RWPE2 (cell line): ENCODE results near the gene NR2F1-AS1.

Experiments
- ATAC-seq: fragments of 200-7000 bp; cut with Tn5 transposase; 3 replicates; pipeline ENCODE4 v1.9.1; 2021; ENCODE audit warnings: low read depth
- DNase-seq: peaks from one replicate; pipeline ENCODE4 v3.0.0-alpha.2; 2020; ENCODE audit warnings: low spot score
- H3K27ac ChIP-seq: fragments of 450-650 bp; 2 replicates; pipeline ENCODE4 v1.5.1; 2017; ENCODE audit warnings: mild to moderate bottlenecking; ENCODE audit not compliant: poor library complexity, severe bottlenecking
- H3K27me3 ChIP-seq: fragments of 250-450 bp; sonication (Bioruptor Pico); 2 replicates; pipeline ENCODE4 v1.5.1; 2021; ENCODE audit warnings: mild to moderate bottlenecking, moderate library complexity; ENCODE audit not compliant: insufficient read depth, poor library complexity, severe bottlenecking
- H3K36me3 ChIP-seq: fragments of 250-450 bp; sonication (Bioruptor Pico); 2 replicates; pipeline ENCODE4 v1.5.1; 2020; ENCODE audit warnings: low read depth, mild to moderate bottlenecking, moderate library complexity
- H3K4me1 ChIP-seq: fragments of 250-450 bp; sonication (Bioruptor Pico); 2 replicates; pipeline ENCODE4 v1.5.1; 2021; ENCODE audit warnings: mild to moderate bottlenecking, moderate library complexity; ENCODE audit not compliant: insufficient read depth, poor library complexity, severe bottlenecking
- H3K4me3 ChIP-seq: fragments of 250-450 bp; sonication (Bioruptor Pico); 2 replicates; pipeline ENCODE4 v1.5.1; 2021; ENCODE audit warnings: mild to moderate bottlenecking, moderate library complexity; ENCODE audit not compliant: severe bottlenecking
- H3K9me3 ChIP-seq: fragments of 250-450 bp; sonication (Bioruptor Pico); 2 replicates; pipeline ENCODE4 v1.5.1; 2021; ENCODE audit warnings: mild to moderate bottlenecking, moderate library complexity; ENCODE audit not compliant: severe bottlenecking
- CTCF ChIP-seq: fragments of 450-650 bp; IDR thresholded peaks from one replicate; pipeline ENCODE4 v1.5.1; 2017; ENCODE audit warnings: mild to moderate bottlenecking, moderate library complexity; ENCODE audit not compliant: poor library complexity, severe bottlenecking

The NR2F1-AS1 gene

GRCh38 chr5:93572101-93572607 lies 8.9 kb downstream of the NR2F1-AS1 start:
- ATAC-seq (no peak), DNase-seq (peak; percentile 62)
- Histone ChIP-seq H3K27ac (no peak overlapping the region), H3K4me3 (no peak overlapping the region), H3K9me3 (no peaks in the 10 kb centered on the region), H3K36me3 (no peaks in the 10 kb centered on the region), H3K27me3 (no peaks in the 10 kb centered on the region), H3K4me1 (no peaks in the 10 kb centered on the region)
- no peak for TF ChIP-seq CTCF

- ATAC-seq (no peak), DNase-seq (no peak)
- Histone ChIP-seq H3K27me3 (no peaks in the 10 kb centered on the region), H3K36me3 (no peaks in the 10 kb centered on the region), H3K9me3 (no peaks in the 10 kb centered on the region), H3K27ac (no peak overlapping the region), H3K4me1 (no peaks in the 10 kb centered on the region), H3K4me3 (no peak overlapping the region)
- no peak for TF ChIP-seq CTCF
Measured at GRCh38 chr5:93571114-93571949, 9.7 kb downstream of the NR2F1-AS1 start.

- Histone ChIP-seq H3K9me3 (no peaks in the 10 kb centered on the region), H3K4me3 (no peak overlapping the region), H3K4me1 (no peaks in the 10 kb centered on the region), H3K36me3 (no peaks in the 10 kb centered on the region), H3K27ac (no peak overlapping the region), H3K27me3 (no peaks in the 10 kb centered on the region)
- DNase-seq, result no peak
- no peak for ATAC-seq
- TF ChIP-seq CTCF, result no peak
Measured at GRCh38 chr5:93570294-93571113, 10.5 kb downstream of the NR2F1-AS1 start.

- no peak for TF ChIP-seq CTCF
- H3K9me3 ChIP-seq, result no peaks in the 10 kb centered on the region
- ATAC-seq (no peak), DNase-seq (no peak)
- no peak overlapping the region for H3K4me3 ChIP-seq
- peaks cover 3% of the 10 kb centered on the region for H3K4me1 ChIP-seq
- no peaks in the 10 kb centered on the region for H3K27me3 ChIP-seq
- 0 out of 2 replicates have a peak, but pooled peaks cover 2% of the 10 kb centered on the region for H3K36me3 ChIP-seq
- H3K27ac ChIP-seq, result no peak overlapping the region
Measured at GRCh38 chr5:93569300-93570160, 11.5 kb downstream of the NR2F1-AS1 start.
